HG03045 (cell line): ENCODE data around the gene ANKRD52.
"Not testable (repeated sequence)": the region's sequence is repeated elsewhere in the genome, so short reads cannot be mapped to it uniquely, and the experiment has no call there.

ENCODE experiments used
- ATAC-seq: cut with Tn5 transposase; IDR thresholded peaks from one replicate; pipeline ENCODE4 v1.9.1; 2021; ENCODE audit warnings: mild to moderate bottlenecking, moderate library complexity; ENCODE audit not compliant: unreplicated experiment

ANKRD52 gene

GRCh38 chr12:56216461-56216860 lies 41.7 kb downstream of the ANKRD52 start:
- no peak for ATAC-seq

- no peak for ATAC-seq
Measured at GRCh38 chr12:56213878-56214277, 44.3 kb downstream of the ANKRD52 start.

GRCh38 chr12:56212361-56212760 lies 45.8 kb downstream of the ANKRD52 start:
- ATAC-seq, result no peak

DNA sequence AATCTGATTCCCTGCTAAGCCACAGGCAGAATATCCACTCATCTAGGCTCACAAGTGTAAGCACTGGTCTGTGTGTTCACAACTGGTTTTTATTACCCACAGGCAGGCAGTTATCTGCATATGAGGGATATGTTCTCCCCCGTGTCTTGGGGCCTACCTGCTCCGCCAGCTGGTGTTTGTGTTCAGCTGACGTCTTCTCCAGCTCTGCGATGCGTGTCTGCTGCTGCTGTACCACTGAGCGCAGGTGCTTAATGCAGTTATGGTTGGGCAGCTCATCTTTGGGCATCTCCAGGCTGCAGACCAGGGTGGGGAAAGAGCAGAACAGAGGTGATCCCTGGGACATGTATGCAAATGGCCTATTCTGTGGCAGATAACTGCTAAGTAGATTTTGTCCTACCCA lies 50.2 kb downstream of the ANKRD52 start:
- no peak for ATAC-seq

DNA sequence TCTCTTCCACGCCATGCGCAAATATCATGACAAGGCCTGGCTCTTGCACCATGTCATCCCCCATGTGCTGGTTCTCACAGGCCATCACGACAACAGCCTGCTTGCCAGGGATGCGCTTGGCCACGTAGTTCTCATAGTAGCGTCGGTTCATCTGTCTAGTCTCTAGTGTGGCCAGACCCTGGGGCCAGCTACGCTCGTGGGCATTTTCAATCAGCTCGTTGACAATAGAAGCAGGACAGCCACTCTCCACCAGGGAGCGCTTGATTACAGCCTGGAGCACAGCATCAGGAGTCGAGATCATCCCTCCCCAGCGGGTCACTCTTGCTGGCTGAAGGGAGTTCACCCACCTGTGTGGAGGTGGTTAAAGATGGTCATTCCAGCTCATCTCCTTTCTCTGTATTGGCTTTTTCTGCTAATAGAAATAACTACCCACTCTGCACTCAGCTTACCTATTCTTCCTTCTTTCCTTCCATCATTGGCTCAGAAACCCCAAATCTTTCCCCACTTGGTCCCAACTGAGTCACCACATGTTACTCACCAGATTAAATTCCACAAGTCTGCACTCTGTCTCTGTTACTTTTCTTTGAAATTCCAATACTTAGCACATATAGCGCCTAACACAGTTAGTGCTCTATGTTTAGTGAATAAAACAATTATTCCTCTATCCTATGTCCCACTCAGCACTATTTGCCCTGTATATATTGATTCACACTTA lies 51.6 kb downstream of the ANKRD52 start:
- no peak for ATAC-seq

DNA sequence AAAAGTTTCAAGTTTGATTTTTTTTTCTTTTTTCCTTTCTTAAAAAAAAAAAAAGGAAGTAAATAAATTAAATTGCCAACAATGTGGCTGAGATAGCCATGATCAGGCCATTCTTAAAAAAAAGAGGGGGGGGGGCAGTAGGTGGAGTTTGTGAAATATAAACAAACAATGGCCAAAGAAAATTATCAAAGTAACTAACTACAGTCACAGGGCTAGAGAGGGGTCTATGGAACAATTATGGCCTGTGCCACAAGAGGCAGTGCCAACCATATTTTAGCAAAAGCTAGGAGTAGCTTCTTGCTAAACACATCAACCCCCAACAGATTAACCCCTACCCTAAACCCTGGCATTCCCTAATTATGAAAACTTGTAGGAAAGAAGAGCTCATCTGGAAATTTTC lies 52.7 kb downstream of the ANKRD52 start:
- ATAC-seq, result no peak

DNA sequence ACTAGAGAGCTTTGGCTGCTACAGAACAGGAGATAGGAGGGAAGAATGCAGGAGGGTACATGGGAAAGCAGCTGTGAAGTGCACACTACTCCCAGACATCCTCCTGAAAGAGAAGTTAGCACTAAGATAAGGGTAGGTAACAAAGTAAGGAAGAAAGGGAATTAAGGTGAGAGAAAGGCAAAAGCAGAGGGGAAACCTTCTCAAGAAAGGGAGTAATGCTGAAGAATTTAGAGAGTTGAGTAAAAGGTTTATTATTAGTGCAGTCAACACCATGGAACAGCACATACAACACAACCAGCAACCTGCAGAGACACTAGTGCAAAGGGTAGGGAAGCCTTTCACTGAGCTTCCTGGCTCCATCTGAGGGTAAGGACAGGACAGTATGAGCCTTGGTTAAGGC lies 53.9 kb downstream of the ANKRD52 start:
- no peak for ATAC-seq

DNA sequence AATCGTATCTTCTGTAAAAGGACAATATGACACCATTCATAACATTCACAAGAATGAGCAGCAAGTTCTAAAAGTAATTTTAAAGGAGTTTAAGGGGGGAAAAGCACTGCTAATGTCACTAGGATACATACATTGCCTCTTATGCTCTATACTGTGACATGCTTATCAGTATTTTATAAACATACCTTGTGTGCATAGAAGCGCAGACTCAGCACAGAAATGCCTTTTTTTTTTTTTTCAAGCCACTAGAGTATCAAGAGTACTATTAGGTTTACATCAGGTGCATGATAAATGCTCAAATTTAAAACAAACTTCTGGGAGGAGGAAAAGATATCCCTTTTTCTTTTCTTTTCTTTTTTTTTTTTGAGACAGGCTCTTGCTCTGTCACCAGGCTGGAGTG lies 55.3 kb downstream of the ANKRD52 start:
- ATAC-seq, result no peak

GRCh38 chr12:56202366-56202765 lies 55.8 kb downstream of the ANKRD52 start:
- no peak for ATAC-seq

DNA sequence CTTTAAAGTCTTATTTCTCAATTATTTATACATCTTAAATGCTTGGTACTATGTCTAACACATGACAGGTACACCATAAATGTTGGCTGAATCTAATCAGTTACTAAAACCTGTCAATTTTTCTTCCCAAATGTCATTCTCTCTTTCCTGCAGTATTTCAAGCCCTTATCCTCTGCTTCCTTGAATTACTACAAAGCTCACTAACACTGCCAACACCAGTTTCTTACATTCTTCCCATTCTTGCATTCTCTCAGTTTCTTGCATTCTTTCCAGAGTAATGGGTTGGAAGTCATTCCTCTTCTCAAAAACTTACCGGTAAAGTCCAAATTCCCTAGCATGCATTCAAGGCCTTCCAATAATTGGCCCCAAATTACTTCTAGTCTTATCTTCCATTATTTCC lies 59.3 kb downstream of the ANKRD52 start:
- ATAC-seq, result no peak

DNA sequence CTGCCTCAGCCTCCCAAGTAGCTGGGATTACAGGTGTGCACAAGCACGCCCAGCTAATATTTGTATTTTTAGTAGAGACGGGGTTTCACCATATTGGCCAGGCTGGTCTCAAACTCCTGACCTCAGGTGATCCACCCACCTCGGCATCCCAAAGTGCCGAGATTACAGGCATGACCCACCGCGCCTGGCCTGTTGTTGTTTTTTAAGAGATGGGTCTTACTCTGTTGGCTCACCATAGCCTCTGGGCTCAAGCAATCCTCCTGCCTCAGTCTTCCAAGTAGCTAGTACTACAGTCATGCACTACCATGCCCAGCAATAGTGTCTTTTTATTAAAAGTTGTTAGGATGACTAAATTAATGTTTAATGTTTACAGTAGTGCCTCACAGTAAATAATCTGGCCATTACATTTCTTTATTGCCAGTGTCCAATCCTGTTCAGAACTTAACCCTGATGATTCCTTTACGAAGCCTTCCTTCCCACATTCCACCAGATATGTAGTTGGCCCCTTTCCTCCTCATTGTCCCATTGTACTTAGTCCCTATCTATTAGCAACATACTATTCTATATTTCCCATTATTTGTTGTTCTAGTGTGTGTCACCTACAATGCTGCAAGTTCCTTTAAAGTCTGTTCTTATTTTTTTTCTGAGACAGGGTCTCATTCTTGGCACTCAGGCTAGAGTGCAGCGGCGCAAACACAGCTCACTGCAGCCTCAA lies 60.1 kb downstream of the ANKRD52 start:
- ATAC-seq, result no peak

DNA sequence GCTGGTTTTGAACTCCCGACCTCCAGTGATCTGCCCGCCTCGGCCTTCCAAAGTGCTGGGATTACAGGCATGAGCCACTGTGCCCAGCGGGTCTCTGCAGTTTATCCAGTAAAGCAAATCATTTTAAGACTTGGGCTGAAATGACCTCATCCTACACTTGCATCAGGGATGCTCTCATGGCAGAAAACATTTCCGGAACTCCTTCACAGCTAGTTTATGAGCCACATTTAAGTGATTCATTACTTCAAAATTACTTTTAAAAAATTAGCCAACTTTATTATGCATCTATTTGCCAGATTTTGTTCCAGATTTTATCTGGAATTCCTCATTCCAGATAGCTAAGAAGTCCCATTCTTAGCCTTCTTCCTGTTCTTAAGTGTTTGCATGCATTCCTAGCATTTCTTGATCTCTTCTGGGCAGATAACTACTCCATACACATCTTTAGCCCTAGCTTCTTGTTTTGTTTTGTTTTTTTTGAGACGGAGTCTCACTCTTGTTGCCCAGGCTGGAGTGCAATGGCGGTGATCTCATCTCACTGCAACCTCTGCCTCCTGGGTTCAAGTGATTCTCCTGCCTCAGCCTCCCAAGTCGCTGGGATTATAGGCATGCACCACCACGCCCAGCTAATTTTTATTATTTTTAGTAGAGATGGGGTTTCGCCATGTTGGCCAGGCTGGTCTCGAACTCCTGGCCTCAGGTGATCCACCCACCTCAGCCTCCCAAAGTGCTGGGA lies 61.2 kb downstream of the ANKRD52 start:
- not testable (repeated sequence) for ATAC-seq

DNA sequence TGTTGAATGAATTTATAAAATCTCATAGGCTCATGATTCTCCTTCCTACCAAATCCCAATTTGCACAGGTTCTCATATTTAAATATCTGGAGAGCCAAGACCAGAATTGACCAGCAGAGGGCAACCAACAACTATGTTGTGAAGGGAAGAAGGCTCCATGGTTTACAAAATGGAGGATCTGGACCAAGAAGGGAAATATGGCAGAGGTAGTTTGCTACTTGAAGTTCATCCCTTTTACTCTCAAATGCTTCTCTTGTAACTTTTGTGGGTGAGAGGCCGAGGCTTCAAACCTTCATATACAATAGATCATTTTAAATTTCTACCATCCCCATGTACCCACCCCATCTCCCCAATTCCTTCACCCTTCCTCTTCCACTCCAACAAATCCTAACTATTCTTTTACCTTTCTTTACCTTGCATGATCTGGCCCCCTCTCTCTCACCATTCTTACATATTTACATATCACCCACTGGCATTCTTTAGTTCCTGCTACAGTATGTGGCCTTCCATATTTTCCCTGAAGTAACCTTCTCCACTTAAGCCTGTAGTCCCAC lies 65.1 kb downstream of the ANKRD52 start:
- ATAC-seq, result no peak

- no peak for ATAC-seq
Measured at GRCh38 chr12:56192582-56192981, 65.6 kb downstream of the ANKRD52 start.

- no peak for ATAC-seq
Measured at GRCh38 chr12:56190695-56191155, 67.5 kb downstream of the ANKRD52 start.

DNA sequence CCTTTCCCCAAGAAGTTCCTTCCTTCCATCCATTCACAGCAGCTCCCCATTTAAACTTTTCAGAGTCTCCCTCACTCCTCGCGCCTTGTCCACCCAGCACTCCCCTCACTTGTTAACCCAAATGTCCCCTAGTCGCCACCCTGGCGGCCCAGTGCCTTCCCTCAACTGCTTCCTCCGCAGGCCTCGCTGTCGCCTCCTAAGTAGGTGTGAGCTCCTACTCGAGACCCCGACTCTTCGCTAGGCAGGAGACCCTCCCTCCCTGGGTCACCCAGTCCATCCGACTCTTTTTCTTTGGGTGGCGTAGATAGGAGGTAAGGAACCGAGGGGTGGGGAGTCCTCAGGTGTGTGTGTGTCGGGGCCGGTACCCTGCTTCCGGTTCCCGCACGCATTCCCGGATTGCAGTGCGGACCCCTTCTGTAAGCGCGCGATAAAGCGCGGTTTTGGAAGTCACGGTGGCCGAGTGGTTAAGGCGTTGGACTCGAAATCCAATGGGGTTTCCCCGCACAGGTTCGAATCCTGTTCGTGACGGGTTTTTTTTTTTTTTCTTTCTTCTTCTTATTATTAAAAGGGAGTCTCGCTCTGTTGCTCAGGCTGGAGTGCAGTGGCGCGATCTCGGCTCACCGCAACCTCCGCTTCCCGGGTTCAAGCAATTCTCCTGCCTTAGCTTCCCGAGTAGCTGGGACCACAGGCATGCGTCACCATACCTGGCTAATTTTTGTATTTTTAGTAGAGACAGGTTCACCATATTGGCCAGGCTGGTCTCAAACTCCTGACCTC lies 68.1 kb downstream of the ANKRD52 start:
- peak; percentile 28 for ATAC-seq

GRCh38 chr12:56189099-56189917 lies 68.9 kb downstream of the ANKRD52 start, which contains the start of gene SMARCC2:
SMARCC2 (minus strand) TSS chr12:56189483; CDS start chr12:56189461, 22 bp downstream.
- peak; percentile 76 for ATAC-seq

DNA sequence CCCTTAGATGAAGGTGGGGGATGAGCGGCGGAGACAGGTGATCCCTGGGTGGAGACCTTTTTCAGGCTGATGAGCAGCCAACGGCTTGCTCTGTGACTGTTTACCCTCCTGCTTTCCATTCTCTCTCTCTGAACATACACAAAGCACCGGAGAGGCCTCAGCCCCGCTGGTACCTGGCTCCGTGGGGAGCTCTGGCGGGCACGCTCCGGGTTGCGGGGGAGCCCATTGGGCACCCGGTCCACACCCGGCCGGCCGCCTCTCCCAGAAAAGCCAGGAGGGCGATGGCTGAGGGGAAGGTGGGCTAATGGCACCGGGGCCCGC lies 69.4 kb downstream of the ANKRD52 start:
- no peak for ATAC-seq

DNA sequence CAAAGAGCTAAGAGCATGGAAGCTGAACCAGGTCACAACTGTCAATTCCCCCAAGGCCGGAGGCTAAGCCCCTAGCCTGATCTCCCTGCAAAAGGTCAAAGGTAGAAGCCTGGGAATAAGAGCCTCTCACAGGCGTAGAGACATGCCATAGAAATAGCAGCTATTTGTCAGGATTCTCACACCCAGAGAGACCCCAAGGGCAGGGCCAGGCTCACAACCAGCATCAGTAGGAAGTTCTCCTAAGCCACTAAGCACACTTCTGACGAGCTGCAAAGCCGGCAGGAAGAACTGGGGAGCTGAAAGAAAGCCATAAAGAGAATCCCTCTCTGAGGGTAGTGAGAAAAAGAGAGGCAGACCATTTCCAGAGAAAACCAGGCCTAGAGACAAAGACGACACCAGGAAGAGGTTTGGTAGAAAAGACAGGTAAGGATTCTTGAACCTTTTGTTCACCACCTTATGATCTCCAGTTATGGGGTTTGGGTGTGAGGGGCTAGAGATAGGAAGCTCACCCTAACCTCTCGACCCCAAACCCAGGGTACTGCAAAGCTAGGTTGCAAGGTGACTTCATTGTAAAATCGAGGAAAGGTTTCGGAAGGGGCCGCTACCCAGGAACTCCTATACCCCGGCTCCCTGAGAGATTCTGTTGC lies 69.9 kb downstream of the ANKRD52 start:
- ATAC-seq, result no peak
